HG03378 (cell line): ENCODE data around the gene PRRT1B.
"Not testable (repeated sequence)": the region's sequence is repeated elsewhere in the genome, so short reads cannot be mapped to it uniquely, and the experiment has no call there.

Experiments
- ATAC-seq: cut with Tn5 transposase; IDR thresholded peaks from one replicate; pipeline ENCODE4 v1.9.1; 2021; ENCODE audit warnings: mild to moderate bottlenecking, moderate library complexity; ENCODE audit not compliant: unreplicated experiment

The PRRT1B gene

GRCh38 chr9:131545003-131545785, at the start of gene PRRT1B:
TSS of gene PRRT1B (plus strand) at chr9:131545523. CDS start at chr9:131545616, 93 bp downstream.
- no peak for ATAC-seq

GRCh38 chr9:131495785-131496184, 49.5 kb upstream of the PRRT1B start:
- no peak for ATAC-seq

GRCh38 chr9:131496844-131497405, 48.4 kb upstream of the PRRT1B start:
- no peak for ATAC-seq

- ATAC-seq, result no peak
These were observed 46.0 kb upstream of the PRRT1B start for GRCh38 chr9:131499254-131499767.

GRCh38 chr9:131500377-131500776, 44.9 kb upstream of the PRRT1B start:
- no peak for ATAC-seq

- no peak for ATAC-seq
These were observed 44.3 kb upstream of the PRRT1B start for GRCh38 chr9:131500939-131501541.

- peak; percentile 60 for ATAC-seq
These were observed 42.3 kb upstream of the PRRT1B start, which contains the start of gene POMT1 for GRCh38 chr9:131502781-131503625. TSS of gene POMT1 (plus strand) at chr9:131502918. CDS start at chr9:131504219, 1,301 bp downstream.

GRCh38 chr9:131503626-131504465, 41.5 kb upstream of the PRRT1B start:
- no peak for ATAC-seq

- no peak for ATAC-seq
These were observed 40.3 kb upstream of the PRRT1B start for GRCh38 chr9:131505012-131505411.

- no peak for ATAC-seq
These were observed 33.9 kb upstream of the PRRT1B start for GRCh38 chr9:131511416-131511815.

GRCh38 chr9:131511880-131512279, 33.4 kb upstream of the PRRT1B start:
- ATAC-seq, result no peak

GRCh38 chr9:131513177-131513576, 32.1 kb upstream of the PRRT1B start:
- no peak for ATAC-seq

GRCh38 chr9:131515559-131516031, 29.7 kb upstream of the PRRT1B start:
- not testable (repeated sequence) for ATAC-seq

GRCh38 chr9:131516100-131516499, 29.2 kb upstream of the PRRT1B start:
- ATAC-seq, result no peak

- ATAC-seq, result no peak
These were observed 28.4 kb upstream of the PRRT1B start for GRCh38 chr9:131516930-131517329.

GRCh38 chr9:131517761-131518190, 27.5 kb upstream of the PRRT1B start:
- ATAC-seq, result no peak

GRCh38 chr9:131518553-131518952, 26.8 kb upstream of the PRRT1B start:
- no peak for ATAC-seq

- no peak for ATAC-seq
These were observed 24.8 kb upstream of the PRRT1B start for GRCh38 chr9:131520503-131520902.

GRCh38 chr9:131521203-131521602, 24.1 kb upstream of the PRRT1B start:
- no peak for ATAC-seq

- no peak for ATAC-seq
These were observed 23.5 kb upstream of the PRRT1B start for GRCh38 chr9:131521822-131522221.
